ENCODE results near the gene APOO. TPM values are rescaled to one million over a fixed set of nuclear protein-coding genes. Genes with fewer than 3 reads are reported as not detected.

APOO gene
- total RNA-seq, 6 experiments from 2014 or later, result 20.8 to 28.1 (median 23.3) TPM

DNA sequence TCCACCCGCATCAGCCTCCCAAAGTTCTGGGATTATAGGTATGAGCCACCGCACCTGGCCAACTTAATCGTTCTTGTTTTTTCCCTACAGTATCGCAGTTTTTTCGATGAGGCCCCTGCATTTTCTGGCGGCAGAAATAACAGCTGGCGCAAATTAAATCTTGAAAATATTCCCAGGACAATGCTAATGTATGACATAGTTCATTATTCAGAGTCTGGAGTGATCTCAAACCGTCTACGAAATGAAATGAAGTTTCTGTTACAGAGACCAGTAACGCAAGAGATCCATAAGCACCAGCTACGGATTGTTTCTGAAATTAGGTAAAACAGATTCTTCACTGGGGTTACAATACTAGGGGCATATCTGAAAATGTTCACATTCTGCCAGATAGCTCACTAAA lies 27.4 kb upstream of the APOO start:
- TF ChIP-seq, protein P1, sequence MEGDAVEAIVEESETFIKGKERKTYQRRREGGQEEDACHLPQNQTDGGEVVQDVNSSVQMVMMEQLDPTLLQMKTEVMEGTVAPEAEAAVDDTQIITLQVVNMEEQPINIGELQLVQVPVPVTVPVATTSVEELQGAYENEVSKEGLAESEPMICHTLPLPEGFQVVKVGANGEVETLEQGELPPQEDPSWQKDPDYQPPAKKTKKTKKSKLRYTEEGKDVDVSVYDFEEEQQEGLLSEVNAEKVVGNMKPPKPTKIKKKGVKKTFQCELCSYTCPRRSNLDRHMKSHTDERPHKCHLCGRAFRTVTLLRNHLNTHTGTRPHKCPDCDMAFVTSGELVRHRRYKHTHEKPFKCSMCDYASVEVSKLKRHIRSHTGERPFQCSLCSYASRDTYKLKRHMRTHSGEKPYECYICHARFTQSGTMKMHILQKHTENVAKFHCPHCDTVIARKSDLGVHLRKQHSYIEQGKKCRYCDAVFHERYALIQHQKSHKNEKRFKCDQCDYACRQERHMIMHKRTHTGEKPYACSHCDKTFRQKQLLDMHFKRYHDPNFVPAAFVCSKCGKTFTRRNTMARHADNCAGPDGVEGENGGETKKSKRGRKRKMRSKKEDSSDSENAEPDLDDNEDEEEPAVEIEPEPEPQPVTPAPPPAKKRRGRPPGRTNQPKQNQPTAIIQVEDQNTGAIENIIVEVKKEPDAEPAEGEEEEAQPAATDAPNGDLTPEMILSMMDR (IDR thresholded peaks at IDR 0.05), result no peak
- DNase-seq, result no peak

DNA sequence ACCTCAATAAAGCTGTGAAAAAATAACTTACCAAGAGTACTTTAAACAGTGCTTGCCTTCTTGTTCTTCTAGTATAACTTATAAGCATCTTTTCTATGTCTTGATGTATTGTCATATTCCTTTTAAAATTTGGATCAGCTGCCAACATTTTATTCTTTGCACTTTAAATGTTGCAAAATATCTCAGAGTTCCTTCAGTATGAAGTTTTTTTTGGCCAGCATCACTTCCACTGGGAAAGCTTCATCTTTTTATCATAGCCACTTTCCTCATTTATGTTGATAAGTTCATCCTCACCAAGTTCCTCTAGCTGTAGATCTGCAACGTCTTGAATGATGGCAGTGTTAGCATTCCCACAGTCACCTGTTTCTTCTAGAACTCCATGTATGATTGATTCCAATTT lies 24.3 kb upstream of the APOO start:
- H3K36me3 Mint-ChIP-seq (ENCODE audit: low read depth), result no peaks in the 10 kb centered on the region
- H3K9me3 Mint-ChIP-seq, result no peaks in the 10 kb centered on the region
- peaks cover 6% of the 10 kb centered on the region for H3K4me1 Mint-ChIP-seq (ENCODE audit: low read depth)
- DNase-seq, result no peak
- no peak overlapping the region for H3K27ac Mint-ChIP-seq
- H3K27me3 Mint-ChIP-seq (ENCODE audit: insufficient read depth), result no peaks in the 10 kb centered on the region
- H3K4me3 Mint-ChIP-seq, result no peak overlapping the region
- TF ChIP-seq, protein P1 (IDR thresholded peaks at IDR 0.05), result no peak

More for the DNA sequence above, 27.4 kb upstream of the APOO start:
- Mint-ChIP-seq H3K4me1 (ENCODE audit: low read depth) (peaks cover 6% of the 10 kb centered on the region), H3K27me3 (ENCODE audit: insufficient read depth) (no peaks in the 10 kb centered on the region), H3K9me3 (no peaks in the 10 kb centered on the region), H3K36me3 (ENCODE audit: low read depth) (no peaks in the 10 kb centered on the region), H3K27ac (no peak overlapping the region), H3K4me3 (no peak overlapping the region)

- Mint-ChIP-seq H3K4me3 (no peak overlapping the region), H3K27ac (no peak overlapping the region), H3K4me1 (ENCODE audit: low read depth) (peaks cover 6% of the 10 kb centered on the region), H3K27me3 (ENCODE audit: insufficient read depth) (no peaks in the 10 kb centered on the region), H3K36me3 (ENCODE audit: low read depth) (no peaks in the 10 kb centered on the region), H3K9me3 (no peaks in the 10 kb centered on the region)
- TF ChIP-seq, protein P1 (IDR thresholded peaks at IDR 0.05), result no peak
- DNase-seq, result no peak
These were observed 23.3 kb upstream of the APOO start for GRCh38 chrX:23930894-23931604.

- TF ChIP-seq, protein P1 (IDR thresholded peaks at IDR 0.05), result no peak
- Mint-ChIP-seq H3K4me1 (ENCODE audit: low read depth) (peaks cover 2% of the 10 kb centered on the region), H3K27ac (no peak overlapping the region), H3K27me3 (ENCODE audit: insufficient read depth) (peaks cover 2% of the 10 kb centered on the region), H3K9me3 (no peaks in the 10 kb centered on the region), H3K36me3 (ENCODE audit: low read depth) (no peaks in the 10 kb centered on the region), H3K4me3 (no peak overlapping the region)
- no peak for DNase-seq
These were observed 18.3 kb upstream of the APOO start for GRCh38 chrX:23926015-23926414.

- Mint-ChIP-seq H3K27me3 (ENCODE audit: insufficient read depth) (peaks cover 2% of the 10 kb centered on the region), H3K4me3 (no peak overlapping the region), H3K9me3 (peaks cover 9% of the 10 kb centered on the region; the same call in 1 of the 2 replicates), H3K27ac (no peak overlapping the region), H3K36me3 (ENCODE audit: low read depth) (no peaks in the 10 kb centered on the region), H3K4me1 (ENCODE audit: low read depth) (no peaks in the 10 kb centered on the region)
- DNase-seq, result no peak
- TF ChIP-seq, protein P1 (IDR thresholded peaks at IDR 0.05), result no peak
These were observed 12.1 kb upstream of the APOO start for GRCh38 chrX:23919706-23920320.

Measured in HFFc6 (cell line).